ENCODE measurements around the gene CLBA1.

CLBA1 gene

GRCh38 chr14:104979758-104980610 lies 5.6 kb upstream of the CLBA1 start:
- no peak for DNase-seq (ENCODE audit: low read depth in 2 of 2)

GRCh38 chr14:104980611-104981531 lies 4.7 kb upstream of the CLBA1 start:
- no peak for DNase-seq (ENCODE audit: low read depth in 2 of 2)

GRCh38 chr14:104981699-104982541 lies 3.7 kb upstream of the CLBA1 start:
- no peak for DNase-seq (ENCODE audit: low read depth in 2 of 2)

- DNase-seq (ENCODE audit: low read depth in 2 of 2): no peak
Observed at GRCh38 chr14:104982548-104983230, 2.9 kb upstream of the CLBA1 start.

GRCh38 chr14:104983231-104983721 lies 2.3 kb upstream of the CLBA1 start:
- no peak for DNase-seq (ENCODE audit: low read depth in 2 of 2)

GRCh38 chr14:104984056-104984894 lies 1.3 kb upstream of the CLBA1 start:
- DNase-seq (ENCODE audit: low read depth in 2 of 2): no peak

- DNase-seq (ENCODE audit: low read depth in 2 of 2): no peak
Observed at GRCh38 chr14:104986487-104987164, 1.0 kb downstream of the CLBA1 start.

- no peak for DNase-seq (ENCODE audit: low read depth in 2 of 2)
Observed at GRCh38 chr14:104989236-104989950, 3.8 kb downstream of the CLBA1 start.

GRCh38 chr14:104989951-104990303 lies 4.3 kb downstream of the CLBA1 start:
- no peak for DNase-seq (ENCODE audit: low read depth in 2 of 2)

- no peak for DNase-seq (ENCODE audit: low read depth in 2 of 2)
Observed at GRCh38 chr14:104991896-104992230, 6.3 kb downstream of the CLBA1 start.

GRCh38 chr14:104992501-104992900 lies 6.9 kb downstream of the CLBA1 start:
- no peak for DNase-seq (ENCODE audit: low read depth in 2 of 2)

GRCh38 chr14:104993306-104993705 lies 7.7 kb downstream of the CLBA1 start:
- no peak for DNase-seq (ENCODE audit: low read depth in 2 of 2)

GRCh38 chr14:104993808-104994591 lies 8.4 kb downstream of the CLBA1 start:
- DNase-seq (ENCODE audit: low read depth in 2 of 2): no peak

GRCh38 chr14:104994978-104995377 lies 9.4 kb downstream of the CLBA1 start:
- no peak for DNase-seq (ENCODE audit: low read depth in 2 of 2)

- no peak for DNase-seq (ENCODE audit: low read depth in 2 of 2)
Observed at GRCh38 chr14:104996032-104996431, 10.4 kb downstream of the CLBA1 start.

- DNase-seq (ENCODE audit: low read depth in 2 of 2): no peak
Observed at GRCh38 chr14:104996483-104996882, 10.9 kb downstream of the CLBA1 start.

- no peak for DNase-seq (ENCODE audit: low read depth in 2 of 2)
Observed at GRCh38 chr14:104998801-104999200, 13.2 kb downstream of the CLBA1 start.

GRCh38 chr14:104999361-104999760 lies 13.8 kb downstream of the CLBA1 start:
- DNase-seq (ENCODE audit: low read depth in 2 of 2): no peak
